Measurements from ENCODE around the gene LRCH3.

The LRCH3 gene

DNA sequence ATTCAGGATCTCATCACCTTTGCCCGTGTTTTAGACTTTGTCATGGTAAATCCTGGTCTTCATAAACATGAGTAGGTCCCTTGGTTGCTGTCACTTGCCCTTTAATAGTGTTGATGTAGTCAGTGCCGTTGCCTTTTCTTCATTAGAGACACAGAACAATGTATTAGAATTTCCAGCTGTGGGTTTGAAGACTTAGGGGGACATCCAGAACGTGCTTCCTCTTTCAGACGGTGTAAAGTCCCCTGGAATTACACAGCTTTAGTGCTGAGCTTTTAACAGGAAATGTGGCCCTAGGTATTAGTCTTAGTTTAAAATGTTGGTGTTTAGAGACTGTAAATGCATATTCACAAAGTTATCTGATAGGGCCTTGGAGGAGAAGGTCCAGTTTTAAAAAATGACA, 8.8 kb upstream of the LRCH3 start:
- no peak for DNase-seq
- Mint-ChIP-seq H3K9me3 (no peaks in the 10 kb centered on the region), H3K27me3 (no peaks in the 10 kb centered on the region), H3K4me1 (peaks cover 10% of the 10 kb centered on the region), H3K27ac (peak overlapping the region in 1 of 2 donors; percentile 30), H3K4me3 (no peak overlapping the region)
- ATAC-seq: no peak

DNA sequence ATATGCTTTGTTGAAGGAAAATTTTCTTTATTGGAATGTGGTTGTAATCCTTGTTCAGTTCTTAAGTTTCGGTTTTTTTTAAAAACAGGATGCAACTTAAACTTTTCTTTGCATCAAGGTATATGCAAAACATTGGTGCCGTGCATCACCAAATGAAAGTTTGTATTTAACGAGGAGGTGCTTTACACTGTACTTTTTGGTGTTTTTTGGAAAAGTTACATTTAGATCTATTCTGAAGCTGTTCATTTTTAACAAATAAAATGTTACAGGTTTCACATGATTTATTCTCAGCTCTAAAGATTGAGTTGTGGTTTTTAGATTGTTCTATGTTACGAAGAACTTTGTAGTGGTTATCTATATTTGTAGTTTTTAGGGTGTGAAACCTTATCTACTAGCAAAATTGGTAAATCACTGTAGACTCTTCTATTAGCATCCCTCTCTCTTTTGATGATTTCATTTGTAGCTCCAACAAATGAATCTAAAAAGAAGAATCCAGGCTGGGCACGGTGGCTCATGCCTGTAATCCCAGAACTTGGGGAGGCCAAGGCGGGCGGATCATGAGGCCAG, 7.0 kb upstream of the LRCH3 start:
- H3K4me3 Mint-ChIP-seq: no peak overlapping the region
- no peaks in the 10 kb centered on the region for H3K9me3 Mint-ChIP-seq
- peaks cover 10% of the 10 kb centered on the region for H3K4me1 Mint-ChIP-seq
- H3K27ac Mint-ChIP-seq: no peak overlapping the region
- DNase-seq (no peak), ATAC-seq (no peak)
- H3K27me3 Mint-ChIP-seq: no peaks in the 10 kb centered on the region

DNA sequence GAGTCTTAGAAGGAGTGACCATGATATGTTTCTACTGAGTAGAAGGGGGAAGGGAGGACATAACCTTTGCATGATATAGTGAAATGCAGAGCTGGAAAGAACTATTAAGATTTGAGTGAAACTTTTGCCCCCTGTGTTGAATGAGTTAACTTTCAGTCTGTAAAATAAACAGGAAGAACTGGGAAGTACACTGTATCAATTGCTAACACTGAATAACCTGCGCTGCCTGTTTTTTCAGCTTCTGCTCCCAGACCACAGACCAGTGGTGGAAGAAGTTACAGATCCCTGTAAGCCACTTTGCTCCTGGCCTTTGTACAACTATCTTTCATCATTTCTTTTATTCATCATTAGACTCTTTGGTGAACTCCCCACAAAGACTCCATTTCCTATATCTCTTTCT, 3.6 kb upstream of the LRCH3 start:
- Mint-ChIP-seq H3K4me3 (no peak overlapping the region), H3K4me1 (peaks cover 14% of the 10 kb centered on the region), H3K27ac (peak overlapping the region in 1 of 2 donors; percentile 11), H3K9me3 (no peaks in the 10 kb centered on the region), H3K27me3 (no peaks in the 10 kb centered on the region)
- ATAC-seq (no peak), DNase-seq (no peak)

DNA sequence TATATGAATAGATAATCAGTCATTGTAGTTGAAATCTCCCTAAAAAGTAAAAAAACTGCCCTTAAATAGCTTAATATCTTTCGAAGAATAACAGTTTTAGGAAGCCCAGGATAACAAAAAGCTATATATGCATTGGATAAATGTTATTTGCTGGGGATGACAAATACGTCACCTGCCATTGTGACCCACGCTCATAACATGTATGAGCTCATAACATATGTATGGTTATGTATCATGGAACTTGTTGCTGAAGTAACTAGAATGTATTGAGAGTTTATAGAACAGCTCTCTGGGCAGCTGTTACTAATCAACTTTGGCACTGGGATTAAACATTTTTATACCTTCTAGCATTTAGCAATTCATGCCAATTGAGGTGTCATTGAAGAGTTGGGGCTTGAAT, 1.7 kb upstream of the LRCH3 start:
- H3K4me1 Mint-ChIP-seq: peaks cover 27% of the 10 kb centered on the region

DNA sequence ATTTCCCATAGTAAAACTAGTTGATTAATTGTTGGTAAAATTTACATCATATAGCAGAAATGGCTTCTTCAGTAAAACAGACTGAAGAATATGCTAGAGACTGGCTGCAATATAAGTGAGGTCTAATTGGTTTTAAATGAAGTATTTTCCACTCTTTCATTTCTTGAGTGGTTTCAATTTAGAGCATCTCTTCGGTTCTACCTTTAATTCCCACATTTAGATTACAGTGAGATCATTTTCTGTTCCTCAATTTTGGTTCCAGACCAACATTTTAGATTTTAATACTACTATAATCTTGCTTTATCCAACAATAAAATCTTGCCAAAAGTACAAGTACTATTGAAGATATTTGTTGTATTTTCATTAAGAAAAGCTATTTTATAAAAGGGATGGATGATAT, 1.0 kb upstream of the LRCH3 start:
- Mint-ChIP-seq H3K4me3 (peak overlapping the region; percentile 85 to 98), H3K4me1 (peaks cover 28% of the 10 kb centered on the region), H3K27ac (peak overlapping the region; percentile 99), H3K27me3 (no peaks in the 10 kb centered on the region), H3K9me3 (no peaks in the 10 kb centered on the region)
- DNase-seq (no peak), ATAC-seq (no peak)

More for the DNA sequence above, 1.7 kb upstream of the LRCH3 start:
- no peaks in the 10 kb centered on the region for H3K9me3 Mint-ChIP-seq
- no peak overlapping the region for H3K27ac Mint-ChIP-seq
- ATAC-seq (no peak), DNase-seq (no peak)
- no peak overlapping the region for H3K4me3 Mint-ChIP-seq
- H3K27me3 Mint-ChIP-seq: no peaks in the 10 kb centered on the region

DNA sequence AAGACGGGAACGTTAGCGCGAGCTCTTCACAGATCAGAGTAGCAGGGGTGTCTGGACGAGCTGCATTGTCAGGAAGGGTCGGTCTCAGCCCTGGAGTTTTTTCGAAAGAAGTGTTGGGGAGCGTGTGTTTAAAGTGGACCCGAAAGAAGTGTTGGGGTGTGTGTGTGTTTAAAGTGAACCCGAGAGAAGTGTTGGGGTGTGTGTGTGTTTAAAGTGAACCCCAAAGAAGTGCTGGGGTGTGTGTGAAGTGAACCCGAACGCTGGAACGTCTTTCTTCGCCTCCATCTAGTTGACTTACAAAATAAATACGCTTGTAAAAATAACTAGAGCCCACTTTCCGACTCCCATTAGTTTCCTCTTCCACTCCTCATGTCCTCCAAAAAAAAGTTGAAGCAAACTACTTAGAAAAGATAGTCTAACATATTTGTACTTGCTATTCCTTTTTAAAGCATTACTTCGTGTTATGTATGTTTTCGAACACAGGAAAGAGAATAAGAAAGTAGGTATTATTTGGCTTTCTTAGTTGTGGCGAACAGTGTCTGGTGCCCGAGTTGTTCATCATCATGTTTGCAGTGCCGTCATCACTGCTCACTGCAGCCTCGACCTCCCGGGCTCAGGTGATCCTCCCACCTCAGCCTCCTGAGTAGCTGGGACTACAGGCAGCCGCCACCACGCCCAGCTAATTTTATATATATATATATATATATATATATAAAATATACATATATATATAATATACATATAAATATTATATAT, 1.0 kb downstream of the LRCH3 start:
- Mint-ChIP-seq H3K27ac (peak overlapping the region; percentile 99), H3K9me3 (no peaks in the 10 kb centered on the region), H3K27me3 (no peaks in the 10 kb centered on the region), H3K4me1 (peaks cover 48% of the 10 kb centered on the region), H3K4me3 (peak overlapping the region; percentile 85 to 98)
- peak; percentile 12 to 51 for DNase-seq
- ATAC-seq: peak; percentile 60

DNA sequence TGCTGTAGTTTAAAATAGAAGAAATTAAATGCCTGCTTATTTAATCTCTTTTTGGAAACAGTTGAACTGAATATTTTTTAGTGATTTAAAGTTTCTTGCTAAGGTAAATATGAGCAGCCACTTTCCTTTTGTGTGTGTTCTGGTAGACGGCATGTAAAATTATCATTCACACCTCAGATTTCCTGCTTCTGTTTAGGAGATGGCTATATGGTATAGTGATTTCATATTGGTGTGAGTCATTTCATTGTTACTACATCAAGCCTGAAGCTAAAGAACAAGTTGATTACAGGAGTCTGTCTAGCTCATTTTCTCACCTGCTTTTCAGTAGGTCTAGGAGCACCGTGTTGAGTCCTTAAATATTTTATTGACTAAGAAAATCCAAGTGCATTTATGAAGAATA, 2.2 kb downstream of the LRCH3 start:
- ATAC-seq: peak; percentile 76
- Mint-ChIP-seq H3K4me1 (peaks cover 60% of the 10 kb centered on the region), H3K4me3 (peak overlapping the region; percentile 67 to 80)

DNA sequence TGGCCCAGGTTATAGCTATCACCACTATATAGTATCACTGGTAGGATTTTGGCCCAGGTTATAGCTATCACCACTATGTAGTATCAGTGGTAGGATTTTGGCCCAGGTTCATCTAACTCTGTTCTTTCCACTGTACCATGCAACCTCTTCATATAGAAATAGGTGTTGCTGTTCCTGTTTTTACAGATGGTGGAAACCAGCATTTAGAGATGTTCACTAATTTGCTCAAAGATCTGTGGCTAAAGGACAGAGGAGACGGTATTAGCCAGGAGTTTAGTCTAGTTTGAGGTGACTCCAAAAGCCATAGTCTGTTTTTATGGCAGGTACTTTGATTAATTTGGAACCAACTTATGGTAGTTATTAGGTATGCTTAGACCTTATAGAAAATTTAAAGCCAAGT, 3.1 kb downstream of the LRCH3 start:
- H3K4me3 Mint-ChIP-seq: peak overlapping the region in 1 of 2 donors; percentile 6
- H3K4me1 Mint-ChIP-seq: peaks cover 62% of the 10 kb centered on the region
- H3K27ac Mint-ChIP-seq: no peak overlapping the region
- no peak for ATAC-seq
- no peaks in the 10 kb centered on the region for H3K9me3 Mint-ChIP-seq
- no peaks in the 10 kb centered on the region for H3K27me3 Mint-ChIP-seq
- no peak for DNase-seq

More for the DNA sequence above, 2.2 kb downstream of the LRCH3 start:
- Mint-ChIP-seq H3K9me3 (no peaks in the 10 kb centered on the region), H3K27me3 (no peaks in the 10 kb centered on the region), H3K27ac (peak overlapping the region in 1 of 2 donors; percentile 25)
- DNase-seq: no peak

DNA sequence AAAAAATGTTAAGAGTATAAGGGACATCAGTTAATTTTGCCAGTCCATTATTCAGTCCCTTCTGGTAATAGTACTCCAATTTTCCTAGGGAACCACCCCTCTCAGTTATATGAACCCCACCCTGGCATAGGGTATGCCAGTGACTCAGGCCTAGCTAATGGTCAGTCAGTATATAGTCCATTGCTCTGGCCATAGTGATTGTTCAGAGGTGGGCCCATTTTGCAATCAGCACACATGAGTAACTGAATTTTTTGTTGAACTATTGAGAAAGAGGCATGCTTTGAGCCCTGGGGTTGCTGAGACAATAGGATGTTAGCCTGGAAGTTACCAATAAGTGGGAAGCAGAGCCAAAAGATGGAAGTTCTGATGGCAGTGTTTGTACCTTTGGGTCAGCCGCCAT, 4.1 kb downstream of the LRCH3 start:
- H3K9me3 Mint-ChIP-seq: no peaks in the 10 kb centered on the region
- H3K4me1 Mint-ChIP-seq: peaks cover 63% of the 10 kb centered on the region
- DNase-seq: no peak
- no peak for ATAC-seq
- no peaks in the 10 kb centered on the region for H3K27me3 Mint-ChIP-seq
- no peak overlapping the region for H3K4me3 Mint-ChIP-seq
- no peak overlapping the region for H3K27ac Mint-ChIP-seq

DNA sequence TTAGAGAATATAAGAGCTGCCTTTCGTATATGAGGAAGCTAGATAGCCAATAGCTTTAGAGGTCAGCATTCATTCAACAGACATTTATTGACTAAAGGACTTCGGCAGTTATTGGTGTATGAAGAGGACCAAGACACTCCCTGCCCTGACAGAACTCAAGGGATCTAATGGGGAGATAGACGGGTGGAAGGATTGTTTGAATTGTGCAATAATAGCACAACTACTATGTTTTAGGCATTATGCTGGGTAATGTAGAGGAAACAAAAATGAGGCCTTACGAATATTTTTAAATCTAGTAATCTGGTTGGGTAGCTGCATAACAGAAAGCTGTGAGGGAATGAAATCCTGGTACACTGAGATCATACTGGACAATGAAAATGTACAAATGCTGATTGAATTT, 5.0 kb downstream of the LRCH3 start:
- Mint-ChIP-seq H3K9me3 (no peaks in the 10 kb centered on the region), H3K4me1 (peaks cover 66% of the 10 kb centered on the region), H3K27me3 (no peaks in the 10 kb centered on the region), H3K27ac (no peak overlapping the region), H3K4me3 (no peak overlapping the region)
- DNase-seq (no peak), ATAC-seq (no peak)

DNA sequence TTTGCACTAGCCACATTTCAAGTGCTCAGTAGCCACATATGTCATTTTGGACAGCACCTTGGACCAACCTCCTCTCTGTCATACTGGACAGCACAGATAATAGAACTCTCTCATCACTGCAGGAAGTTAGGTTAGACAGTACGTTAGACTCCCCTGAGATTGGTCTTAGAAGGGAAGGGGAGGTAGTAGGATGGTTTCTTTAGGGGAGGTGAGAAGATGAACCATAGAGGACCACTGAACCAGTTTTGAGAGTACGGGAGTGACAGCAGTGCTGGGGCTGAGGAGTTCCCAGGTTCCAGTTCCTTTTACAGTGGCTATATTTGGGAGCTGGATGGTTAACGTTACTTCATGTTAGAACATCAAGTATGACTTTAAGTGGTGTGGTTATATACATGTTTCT, 7.8 kb downstream of the LRCH3 start:
- DNase-seq (no peak), ATAC-seq (no peak)
- Mint-ChIP-seq H3K4me1 (peaks cover 75% of the 10 kb centered on the region), H3K9me3 (no peaks in the 10 kb centered on the region), H3K27ac (no peak overlapping the region), H3K27me3 (no peaks in the 10 kb centered on the region), H3K4me3 (no peak overlapping the region)

DNA sequence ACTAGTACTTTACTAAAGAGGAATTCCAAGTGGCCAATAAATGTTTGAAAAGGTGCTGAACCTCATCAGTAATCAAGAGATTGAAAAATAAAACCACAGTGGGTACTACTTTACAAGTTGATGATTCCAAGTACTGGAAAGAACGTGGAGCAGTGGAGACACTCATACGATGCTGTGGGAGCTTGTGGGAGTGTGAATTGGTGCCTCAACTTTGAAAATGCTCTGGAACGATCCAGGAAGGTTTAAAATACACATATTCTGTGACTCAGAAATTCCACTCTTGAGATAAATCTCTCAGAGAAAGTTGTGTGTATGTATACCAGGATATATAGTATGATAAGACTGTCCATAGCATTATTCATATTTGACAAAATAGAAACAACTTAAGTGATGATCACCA, 9.3 kb downstream of the LRCH3 start:
- H3K4me1 Mint-ChIP-seq: peaks cover 63% of the 10 kb centered on the region

DNA sequence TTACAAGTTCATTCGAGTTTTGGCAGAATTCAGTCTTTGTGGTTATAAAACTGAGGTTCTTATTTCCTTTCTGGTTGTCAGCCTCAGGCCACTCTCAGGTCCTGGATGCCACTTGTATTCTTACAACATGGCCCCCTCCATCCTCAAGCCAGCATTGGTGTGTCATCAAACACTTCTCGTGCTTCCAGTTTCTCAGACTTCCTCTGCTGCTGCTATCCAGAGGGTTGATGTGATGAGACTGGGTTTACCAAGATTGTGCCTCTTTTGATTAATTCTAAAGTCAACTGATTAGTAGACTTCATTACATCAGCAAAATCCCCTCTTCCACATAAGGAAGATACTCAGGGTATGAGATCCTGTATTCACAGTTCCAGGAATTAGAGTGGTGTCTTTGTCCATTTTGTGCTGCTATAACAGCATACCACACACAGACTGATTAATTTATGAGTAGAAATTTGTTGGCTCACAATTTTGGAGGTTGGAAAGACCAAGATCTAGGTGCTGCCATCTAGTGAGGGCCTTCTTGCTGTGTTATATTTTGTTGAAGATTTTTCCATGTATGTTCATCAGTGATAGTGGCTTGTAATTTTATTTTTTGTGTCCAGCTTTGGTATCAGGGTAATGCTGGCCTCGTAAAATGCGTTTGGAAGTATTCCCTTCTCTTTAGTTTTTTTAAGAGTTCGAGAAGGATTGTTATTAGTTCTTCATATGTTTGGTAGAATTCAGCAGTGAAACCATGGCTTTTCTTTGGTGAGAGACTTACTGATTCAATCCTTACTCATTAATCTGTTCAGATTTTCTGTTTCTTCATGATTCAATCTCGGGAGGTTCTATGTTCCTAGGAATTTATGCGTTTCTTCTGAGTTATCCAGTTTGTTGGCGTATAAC, 11.1 kb downstream of the LRCH3 start:
- Mint-ChIP-seq H3K27me3 (no peaks in the 10 kb centered on the region), H3K4me1 (peaks cover 46% of the 10 kb centered on the region)

More for the DNA sequence above, 9.3 kb downstream of the LRCH3 start:
- Mint-ChIP-seq H3K27ac (no peak overlapping the region), H3K27me3 (no peaks in the 10 kb centered on the region), H3K4me3 (no peak overlapping the region), H3K9me3 (no peaks in the 10 kb centered on the region)
- no peak for ATAC-seq
- DNase-seq: no peak

DNA sequence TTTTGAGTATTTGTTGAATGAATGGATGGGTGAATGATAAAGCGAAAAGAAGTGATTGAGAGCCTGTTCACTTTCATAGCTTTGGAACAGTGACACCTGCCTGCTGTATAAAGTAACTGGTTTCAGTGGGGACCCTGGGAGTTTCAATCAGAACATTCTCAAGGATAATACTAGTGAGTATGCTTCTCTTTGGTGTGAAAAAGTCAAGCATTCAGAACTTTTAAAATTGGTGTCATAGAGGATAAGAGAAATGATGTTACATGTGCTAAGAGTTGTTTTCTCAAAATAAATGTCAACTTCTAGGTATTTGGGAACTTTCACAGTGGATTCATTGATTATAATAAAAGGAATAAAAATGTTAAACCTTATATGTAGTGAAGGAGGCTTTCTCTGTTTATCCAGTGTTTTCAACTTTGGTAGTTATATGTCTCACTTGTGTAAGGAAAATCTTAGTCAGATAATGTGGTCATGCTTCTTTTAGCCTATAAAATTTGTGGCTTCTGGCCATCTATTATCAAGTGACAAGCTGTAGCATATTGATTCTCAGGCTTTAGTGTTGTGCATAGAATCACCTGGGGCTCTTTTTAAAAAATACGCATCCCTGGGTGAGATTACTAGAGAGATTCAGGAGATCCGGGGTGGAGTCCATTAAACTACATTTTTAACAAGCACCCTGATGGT, 11.9 kb downstream of the LRCH3 start:
- no peak overlapping the region for H3K4me3 Mint-ChIP-seq
- no peaks in the 10 kb centered on the region for H3K27me3 Mint-ChIP-seq
- DNase-seq: no peak
- peak overlapping the region in 1 of 2 donors; percentile 58 for H3K27ac Mint-ChIP-seq
- ATAC-seq: no peak
- no peaks in the 10 kb centered on the region for H3K9me3 Mint-ChIP-seq
- H3K4me1 Mint-ChIP-seq: peaks cover 44% of the 10 kb centered on the region

More for the DNA sequence above, 11.1 kb downstream of the LRCH3 start:
- peak overlapping the region in 1 of 2 donors; percentile 27 for H3K27ac Mint-ChIP-seq
- no peaks in the 10 kb centered on the region for H3K9me3 Mint-ChIP-seq
- H3K4me3 Mint-ChIP-seq: peak overlapping the region; percentile 24 to 45
- peak; percentile 93 for ATAC-seq
- DNase-seq: peak in 1 of 2 donors; percentile 48

DNA sequence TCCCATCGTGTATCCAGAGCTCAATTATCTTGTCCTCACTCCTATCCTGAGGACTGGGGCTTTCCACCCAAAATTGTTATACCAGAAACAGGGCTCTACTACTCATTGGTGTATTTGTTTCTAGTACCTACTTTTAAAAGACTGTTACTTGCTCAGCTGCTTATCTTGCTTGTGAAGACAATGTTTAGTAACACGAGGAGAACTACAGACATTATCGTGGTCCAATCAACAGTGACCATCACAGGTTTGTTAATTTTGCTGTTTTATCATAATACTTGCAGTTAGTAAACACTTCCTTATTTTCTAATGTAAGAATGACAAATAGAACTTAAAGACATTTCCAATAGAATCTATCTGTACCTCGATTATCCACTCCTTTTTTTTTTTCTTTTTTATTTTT, 13.5 kb downstream of the LRCH3 start:
- Mint-ChIP-seq H3K9me3 (no peaks in the 10 kb centered on the region), H3K4me1 (peaks cover 55% of the 10 kb centered on the region)
- ATAC-seq: no peak

More for the DNA sequence above, 13.5 kb downstream of the LRCH3 start:
- Mint-ChIP-seq H3K27me3 (no peaks in the 10 kb centered on the region), H3K27ac (no peak overlapping the region), H3K4me3 (no peak overlapping the region)
- DNase-seq: no peak

Data from stimulated activated naive CD8-positive, alpha-beta T cell treated with anti-CD3 and anti-CD28 coated beads, Interleukin-15, amount 100 ng/mL, for 72 hours (primary cell).